SK-N-SH (cell line): ENCODE results near the gene ZDHHC11. TPM values are rescaled to one million over a fixed set of nuclear protein-coding genes. Genes with fewer than 3 reads are reported as not detected.

ENCODE experiments used
- CTCF ChIA-PET: fragments of 300-600, 350-600 bp; formaldehyde crosslinking; extraction: SDS; loops from one replicate; lab custom pipeline; 2021; lab: Yijun Ruan, JAX
- POLR2A ChIA-PET: fragments of 350-600 bp; sonication (Branson Sonifier 250); formaldehyde crosslinking; extraction: SDS; loops from one replicate; lab custom pipeline; 2020; ENCODE audit warnings: antibody characterized with exemption, inconsistent platforms; lab: Yijun Ruan, JAX
- DNase-seq: peaks from one replicate; pipeline ENCODE4 v3.0.0; 2012
- H2AFZ ChIP-seq: fragments of 200-600 bp; sonication (generic); 2 replicates; pipeline ENCODE4 v1.8.1; 2016; ENCODE audit warnings: antibody characterized with exemption, mild to moderate bottlenecking, low read depth
- H3F3A ChIP-seq: fragments of 200-600 bp; sonication (generic); replicated peaks from 2 replicates; pipeline ENCODE3; 2016; ENCODE audit warnings: antibody characterized with exemption, mild to moderate bottlenecking; ENCODE audit not compliant: insufficient read depth
- H3K27ac ChIP-seq, 2 experiments: fragments of 200-500 bp in 1 of 2; fragments of 200-600 bp in 1 of 2; sonication (Bioruptor generic) in 1 of 2; sonication (generic), shearing (Covaris generic) in 1 of 2; 2 replicates each; pipeline versions ENCODE4 v1.5.1 to v1.6.1; 2014 to 2016; ENCODE audit warnings: low read depth in 2 of 2, inconsistent platforms in 1 of 2, low read length in 1 of 2, mild to moderate bottlenecking in 1 of 2, mixed read lengths in 1 of 2
- H3K27me3 ChIP-seq: fragments of 200-600 bp; sonication (generic), shearing (Covaris generic); 2 replicates; pipeline ENCODE4 v1.6.1; 2016; ENCODE audit warnings: mixed run types; ENCODE audit not compliant: insufficient read depth
- H3K36me3 ChIP-seq, 2 experiments: fragments of 200-500 bp in 1 of 2; fragments of 200-600 bp in 1 of 2; sonication (Bioruptor generic) in 1 of 2; sonication (generic) in 1 of 2; replicated peaks in 1 of 2; 2 replicates each; pipeline versions ENCODE3 to v1.5.1; 2014 to 2016; ENCODE audit warnings: low read length in 1 of 2, mild to moderate bottlenecking in 1 of 2; ENCODE audit not compliant: insufficient read depth in 2 of 2, control insufficient read depth in 1 of 2
- H3K4me1 ChIP-seq, 2 experiments: fragments of 200-500 bp in 1 of 2; fragments of 200-600 bp in 1 of 2; sonication (Bioruptor generic) in 1 of 2; sonication (generic), shearing (Covaris generic) in 1 of 2; 2 replicates each; pipeline versions ENCODE4 v1.5.1 to v1.6.1; 2014 to 2016; ENCODE audit warnings: low read depth in 1 of 2, low read length in 1 of 2, mixed run types in 1 of 2; ENCODE audit not compliant: insufficient read depth in 2 of 2, control insufficient read depth in 1 of 2
- H3K4me2 ChIP-seq: fragments of 200-600 bp; sonication (generic), shearing (Covaris generic); 2 replicates; pipeline ENCODE4 v1.6.1; 2017; ENCODE audit warnings: mixed run types
- H3K4me3 ChIP-seq, 2 experiments: fragments of 200-500 bp in 1 of 2; fragments of 200-600 bp in 1 of 2; sonication (Bioruptor generic) in 1 of 2; sonication (generic), shearing (Covaris generic) in 1 of 2; 2 replicates each; pipeline versions ENCODE4 v1.5.1 to v1.8.1; 2014 to 2016; ENCODE audit warnings: low read depth in 2 of 2, inconsistent platforms in 1 of 2, low read length in 1 of 2, mild to moderate bottlenecking in 1 of 2, mixed read lengths in 1 of 2, moderate library complexity in 1 of 2
- H3K79me2 ChIP-seq: fragments of 200-600 bp; sonication (generic); 2 replicates; pipeline ENCODE4 v1.8.1; 2017; ENCODE audit warnings: mild to moderate bottlenecking; ENCODE audit not compliant: insufficient read depth
- H3K9ac ChIP-seq: fragments of 200-600 bp; sonication (generic); 2 replicates; pipeline ENCODE4 v1.6.1; 2017; ENCODE audit warnings: mixed run types
- H3K9me2 ChIP-seq: fragments of 200-600 bp; sonication (generic); 2 replicates; pipeline ENCODE4 v1.6.1; 2017; ENCODE audit warnings: mixed run types
- H3K9me3 ChIP-seq: fragments of 200-600 bp; sonication (generic); 2 replicates; pipeline ENCODE4 v1.6.1; 2017; ENCODE audit warnings: mixed run types, mild to moderate bottlenecking, moderate library complexity
- H4K20me1 ChIP-seq: fragments of 200-600 bp; sonication (generic); 2 replicates; pipeline ENCODE4 v1.6.1; 2017; ENCODE audit warnings: mild to moderate bottlenecking, mixed run types; ENCODE audit not compliant: insufficient read depth
- CHD2 ChIP-seq: fragments of 150-350 bp; IDR thresholded peaks from 2 replicates; pipeline ENCODE4 v1.6.1; 2018; ENCODE audit warnings: low read length; ENCODE audit not compliant: partially characterized antibody
- ELF1 ChIP-seq: IDR thresholded peaks from 2 replicates; pipeline ENCODE4 v1.4.0; 2012
- EZH2phosphoT487 ChIP-seq: fragments of 200-600 bp; sonication (generic); IDR thresholded peaks from 2 replicates; pipeline ENCODE4 v1.6.1; 2017; ENCODE audit warnings: low read depth, mixed run types, mild to moderate bottlenecking, antibody characterized with exemption, moderate library complexity, borderline replicate concordance
- FOSL2 ChIP-seq: IDR thresholded peaks from 2 replicates; pipeline ENCODE4 v1.4.0; 2012; ENCODE audit warnings: low read depth, mild to moderate bottlenecking, moderate library complexity, borderline replicate concordance
- FOXJ3 ChIP-seq: sonication (generic); formaldehyde crosslinking; IDR thresholded peaks from 2 replicates; pipeline ENCODE4 v1.5.1; 2020; ENCODE audit warnings: mild to moderate bottlenecking, missing genetic modification reagents
- FOXM1 ChIP-seq: IDR thresholded peaks from 2 replicates; pipeline ENCODE4 v1.4.0; 2012; ENCODE audit warnings: low read depth, mild to moderate bottlenecking
- GATA2 ChIP-seq: sonication (generic); formaldehyde crosslinking; IDR thresholded peaks from 2 replicates; pipeline ENCODE4 v1.5.0; 2020; ENCODE audit warnings: mild to moderate bottlenecking, missing genetic modification reagents
- JUND ChIP-seq: IDR thresholded peaks from 2 replicates; pipeline ENCODE4 v1.4.0; 2012
- MXI1 ChIP-seq: IDR thresholded peaks from 2 replicates; pipeline ENCODE4 v1.6.1; 2012; ENCODE audit warnings: mild to moderate bottlenecking, low read depth, low read length, improper control_type of control experiment
- NFIC ChIP-seq: IDR thresholded peaks from 2 replicates; pipeline ENCODE4 v1.4.0; 2012; ENCODE audit warnings: borderline replicate concordance
- NRF1 ChIP-seq: IDR thresholded peaks from 2 replicates; pipeline ENCODE4 v1.6.1; 2012; ENCODE audit warnings: low read depth, mild to moderate bottlenecking, low read length
- POLR2AphosphoS5 ChIP-seq: IDR thresholded peaks from 2 replicates; pipeline ENCODE4 v1.6.1; 2012; ENCODE audit warnings: low read depth, low read length
- RAD21 ChIP-seq: IDR thresholded peaks from 2 replicates; pipeline ENCODE4 v1.6.1; 2012; ENCODE audit warnings: mild to moderate bottlenecking, low read length
- RXRA ChIP-seq: IDR thresholded peaks from 2 replicates; pipeline ENCODE4 v1.4.0; 2012; ENCODE audit warnings: low read depth, mild to moderate bottlenecking, borderline replicate concordance
- SIN3A ChIP-seq: IDR thresholded peaks from 2 replicates; pipeline ENCODE4 v1.6.1; 2012; ENCODE audit warnings: low read depth, mild to moderate bottlenecking, low read length, moderate library complexity, borderline replicate concordance
- TCF12 ChIP-seq: IDR thresholded peaks from 2 replicates; pipeline ENCODE4 v1.4.0; 2012
- TEAD4 ChIP-seq: IDR thresholded peaks from 2 replicates; pipeline ENCODE4 v1.4.0; 2012; ENCODE audit warnings: mild to moderate bottlenecking, borderline replicate concordance; ENCODE audit not compliant: insufficient read depth
- YY1 ChIP-seq: IDR thresholded peaks from 2 replicates; pipeline ENCODE4 v1.4.0; 2012; ENCODE audit warnings: low read depth, mild to moderate bottlenecking
- WGBS: methylation state at CpG from one replicate; pipeline ENCODE4 v1.1.6; 2017; ENCODE audit warnings: low lambda C conversion rate; 5-methylcytosine and 5-hydroxymethylcytosine counted together
- polyA plus RNA-seq, 3 experiments: library from polyadenylated mRNA; depleted of rRNA; stranded (reverse); fragments of >200 nt; gene quantifications; 2 replicates each; pipeline ENCODE4 v1.2.3, GENCODE V29; 2012
- TF ChIP-seq, protein P1 (sequence below): IDR thresholded peaks from 2 replicates; pipeline ENCODE4 v1.4.0; 2012; ENCODE audit warnings: low read depth, borderline replicate concordance
- TF ChIP-seq, protein P2 (sequence below): fragments of 150-350 bp; IDR thresholded peaks from 2 replicates; pipeline ENCODE4 v1.6.1; 2016; ENCODE audit warnings: mild to moderate bottlenecking, low read depth, low read length

Gene ZDHHC11
- polyA plus RNA-seq, 1 of the 3 experiments (the other 2 are of a cell fraction), result 0.76 TPM

GRCh38 chr5:816176-816575 is 34.6 kb downstream of the ZDHHC11 start:
- H3K9me2 ChIP-seq, result no peaks in the 10 kb centered on the region
- H3K4me2 ChIP-seq, result no peak overlapping the region
- no peak overlapping the region for H3K4me3 ChIP-seq
- WGBS, result 27% methylated on average over 15 of the region's 15 CpGs
- ChIA-PET POLR2A (no interaction called here), CTCF (interaction anchor here (0.9 kb wide), 1 partner anchor 145 kb away, joined by 3 read pairs; no protein-coding TSS in a partner anchor)
- H3K27me3 ChIP-seq, result no peaks in the 10 kb centered on the region
- H3K27ac ChIP-seq, result no peak overlapping the region
- DNase-seq, result no peak
- peaks cover 0 to 3% of the 10 kb centered on the region in 2 experiments; a peak in 1 of 4 replicates for H3K4me1 ChIP-seq
- H3K79me2 ChIP-seq, result no peaks in the 10 kb centered on the region
- H4K20me1 ChIP-seq, result no peaks in the 10 kb centered on the region
- no peak for TF ChIP-seq RAD21
- TF ChIP-seq YY1, result no peak
- no peak for TF ChIP-seq GATA2 (CRISPR knock-in tag)
- no peak for TF ChIP-seq SIN3A
- TF ChIP-seq RXRA, result no peak
- TF ChIP-seq, protein P1, sequence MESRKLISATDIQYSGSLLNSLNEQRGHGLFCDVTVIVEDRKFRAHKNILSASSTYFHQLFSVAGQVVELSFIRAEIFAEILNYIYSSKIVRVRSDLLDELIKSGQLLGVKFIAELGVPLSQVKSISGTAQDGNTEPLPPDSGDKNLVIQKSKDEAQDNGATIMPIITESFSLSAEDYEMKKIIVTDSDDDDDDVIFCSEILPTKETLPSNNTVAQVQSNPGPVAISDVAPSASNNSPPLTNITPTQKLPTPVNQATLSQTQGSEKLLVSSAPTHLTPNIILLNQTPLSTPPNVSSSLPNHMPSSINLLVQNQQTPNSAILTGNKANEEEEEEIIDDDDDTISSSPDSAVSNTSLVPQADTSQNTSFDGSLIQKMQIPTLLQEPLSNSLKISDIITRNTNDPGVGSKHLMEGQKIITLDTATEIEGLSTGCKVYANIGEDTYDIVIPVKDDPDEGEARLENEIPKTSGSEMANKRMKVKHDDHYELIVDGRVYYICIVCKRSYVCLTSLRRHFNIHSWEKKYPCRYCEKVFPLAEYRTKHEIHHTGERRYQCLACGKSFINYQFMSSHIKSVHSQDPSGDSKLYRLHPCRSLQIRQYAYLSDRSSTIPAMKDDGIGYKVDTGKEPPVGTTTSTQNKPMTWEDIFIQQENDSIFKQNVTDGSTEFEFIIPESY, result no peak
- no peak for TF ChIP-seq POLR2AphosphoS5
- TF ChIP-seq CHD2, result no peak
- no peak for TF ChIP-seq TEAD4
- TF ChIP-seq ELF1, result no peak
- no peak for TF ChIP-seq NFIC
- no peak for TF ChIP-seq EZH2phosphoT487
- TF ChIP-seq, protein P2, sequence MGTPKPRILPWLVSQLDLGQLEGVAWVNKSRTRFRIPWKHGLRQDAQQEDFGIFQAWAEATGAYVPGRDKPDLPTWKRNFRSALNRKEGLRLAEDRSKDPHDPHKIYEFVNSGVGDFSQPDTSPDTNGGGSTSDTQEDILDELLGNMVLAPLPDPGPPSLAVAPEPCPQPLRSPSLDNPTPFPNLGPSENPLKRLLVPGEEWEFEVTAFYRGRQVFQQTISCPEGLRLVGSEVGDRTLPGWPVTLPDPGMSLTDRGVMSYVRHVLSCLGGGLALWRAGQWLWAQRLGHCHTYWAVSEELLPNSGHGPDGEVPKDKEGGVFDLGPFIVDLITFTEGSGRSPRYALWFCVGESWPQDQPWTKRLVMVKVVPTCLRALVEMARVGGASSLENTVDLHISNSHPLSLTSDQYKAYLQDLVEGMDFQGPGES, result no peak
- no peak for TF ChIP-seq TCF12
- TF ChIP-seq FOXM1, result no peak
- no peak for TF ChIP-seq JUND
- no peak for TF ChIP-seq NRF1
- no peak for TF ChIP-seq FOXJ3 (CRISPR knock-in tag)
- no peak for TF ChIP-seq MXI1
- TF ChIP-seq FOSL2, result no peak
- no peak overlapping the region for H3K9ac ChIP-seq
- no peaks in the 10 kb centered on the region for H3K36me3 ChIP-seq
- no peaks in the 10 kb centered on the region for H3F3A ChIP-seq
- H3K9me3 ChIP-seq, result no peaks in the 10 kb centered on the region
- H2AFZ ChIP-seq, result no peak overlapping the region
